ENCODE results near the gene KLHL40.

The KLHL40 gene

GRCh38 chr3:42666022-42666421 is 19.3 kb upstream of the KLHL40 start:
- no peak for ATAC-seq (ENCODE audit: insufficient read depth, low read depth)

GRCh38 chr3:42666577-42666998 is 18.7 kb upstream of the KLHL40 start:
- H3K4me3 ChIP-seq (ENCODE audit: low read depth in 1 of 2, low read length in 2 of 2): no peak overlapping the region
- ATAC-seq (ENCODE audit: insufficient read depth, low read depth): no peak
- H3K4me1 ChIP-seq (ENCODE audit: insufficient read depth, low read length): no peaks in the 10 kb centered on the region
- TF ChIP-seq CTCF (IDR thresholded peaks at IDR 0.05; ENCODE audit: borderline replicate concordance, extremely low read depth, low read length, poor library complexity, severe bottlenecking) (no peak), EZH2 (IDR thresholded peaks at IDR 0.05; ENCODE audit: borderline replicate concordance, low read depth, low read length, severe bottlenecking) (no peak)
- no peak overlapping the region for H2AFZ ChIP-seq (ENCODE audit: low read depth, low read length)
- H3K27me3 ChIP-seq (ENCODE audit: insufficient read depth, low read length, poor library complexity): no peaks in the 10 kb centered on the region
- no peaks in the 10 kb centered on the region for H3K79me2 ChIP-seq (ENCODE audit: insufficient read depth, low read length)
- DNase-seq: no peak
- no peaks in the 10 kb centered on the region for H3K9me3 ChIP-seq (ENCODE audit: insufficient read depth, low read length, severe bottlenecking)
- H3K4me2 ChIP-seq (ENCODE audit: insufficient read depth, low read length): no peak overlapping the region
- no peak overlapping the region for H3K27ac ChIP-seq (ENCODE audit: low read length)
- no peaks in the 10 kb centered on the region for H3K36me3 ChIP-seq (ENCODE audit: insufficient read depth, low read length)
- no peak overlapping the region for H3K9ac ChIP-seq (ENCODE audit: low read depth, low read length)
- no peaks in the 10 kb centered on the region for H4K20me1 ChIP-seq (ENCODE audit: insufficient read depth, low read length)

More at GRCh38 chr3:42666022-42666421, 19.3 kb upstream of the KLHL40 start:
- Histone ChIP-seq H3K27me3 (ENCODE audit: insufficient read depth, low read length, poor library complexity) (no peaks in the 10 kb centered on the region), H3K9ac (ENCODE audit: low read depth, low read length) (no peak overlapping the region), H3K79me2 (ENCODE audit: insufficient read depth, low read length) (no peaks in the 10 kb centered on the region), H3K4me3 (ENCODE audit: low read depth in 1 of 2, low read length in 2 of 2) (no peak overlapping the region), H3K9me3 (ENCODE audit: insufficient read depth, low read length, severe bottlenecking) (no peaks in the 10 kb centered on the region), H4K20me1 (ENCODE audit: insufficient read depth, low read length) (no peaks in the 10 kb centered on the region), H3K36me3 (ENCODE audit: insufficient read depth, low read length) (no peaks in the 10 kb centered on the region), H3K4me2 (ENCODE audit: insufficient read depth, low read length) (no peak overlapping the region), H3K4me1 (ENCODE audit: insufficient read depth, low read length) (no peaks in the 10 kb centered on the region), H3K27ac (ENCODE audit: low read length) (no peak overlapping the region), H2AFZ (ENCODE audit: low read depth, low read length) (no peak overlapping the region)
- DNase-seq: no peak
- TF ChIP-seq EZH2 (IDR thresholded peaks at IDR 0.05; ENCODE audit: borderline replicate concordance, low read depth, low read length, severe bottlenecking): no peak
- no peak for TF ChIP-seq CTCF (IDR thresholded peaks at IDR 0.05; ENCODE audit: borderline replicate concordance, extremely low read depth, low read length, poor library complexity, severe bottlenecking)

GRCh38 chr3:42667096-42667522 is 18.2 kb upstream of the KLHL40 start:
- H3K9ac ChIP-seq (ENCODE audit: low read depth, low read length): no peak overlapping the region
- H3K4me3 ChIP-seq (ENCODE audit: low read depth in 1 of 2, low read length in 2 of 2): no peak overlapping the region
- no peak overlapping the region for H3K27ac ChIP-seq (ENCODE audit: low read length)
- no peak overlapping the region for H2AFZ ChIP-seq (ENCODE audit: low read depth, low read length)
- ATAC-seq (ENCODE audit: insufficient read depth, low read depth) (no peak), DNase-seq (no peak)
- no peaks in the 10 kb centered on the region for H3K9me3 ChIP-seq (ENCODE audit: insufficient read depth, low read length, severe bottlenecking)
- no peak overlapping the region for H3K4me2 ChIP-seq (ENCODE audit: insufficient read depth, low read length)
- no peaks in the 10 kb centered on the region for H4K20me1 ChIP-seq (ENCODE audit: insufficient read depth, low read length)
- no peaks in the 10 kb centered on the region for H3K79me2 ChIP-seq (ENCODE audit: insufficient read depth, low read length)
- no peak for TF ChIP-seq EZH2 (IDR thresholded peaks at IDR 0.05; ENCODE audit: borderline replicate concordance, low read depth, low read length, severe bottlenecking)
- no peak for TF ChIP-seq CTCF (IDR thresholded peaks at IDR 0.05; ENCODE audit: borderline replicate concordance, extremely low read depth, low read length, poor library complexity, severe bottlenecking)
- no peaks in the 10 kb centered on the region for H3K4me1 ChIP-seq (ENCODE audit: insufficient read depth, low read length)
- H3K27me3 ChIP-seq (ENCODE audit: insufficient read depth, low read length, poor library complexity): no peaks in the 10 kb centered on the region
- no peaks in the 10 kb centered on the region for H3K36me3 ChIP-seq (ENCODE audit: insufficient read depth, low read length)

Data from DND-41 (cell line).